SK-N-SH (cell line): Measurements from ENCODE around the gene NOD2.

Source experiments
- EP300 ChIP-seq, 2 experiments: IDR thresholded peaks; 2 replicates each; pipeline versions ENCODE4 v1.4.0 to v1.6.1; 2012; ENCODE audit warnings: borderline replicate concordance in 1 of 2, low read depth in 1 of 2, low read length in 1 of 2
- FOXJ3 ChIP-seq: sonication (generic); formaldehyde crosslinking; IDR thresholded peaks from 2 replicates; pipeline ENCODE4 v1.5.1; 2020; ENCODE audit warnings: mild to moderate bottlenecking, missing genetic modification reagents
- GATA2 ChIP-seq: sonication (generic); formaldehyde crosslinking; IDR thresholded peaks from 2 replicates; pipeline ENCODE4 v1.5.0; 2020; ENCODE audit warnings: mild to moderate bottlenecking, missing genetic modification reagents
- RFX5 ChIP-seq: IDR thresholded peaks from 2 replicates; pipeline ENCODE4 v1.6.1; 2012; ENCODE audit warnings: mild to moderate bottlenecking, improper control_type of control experiment, low read length
- SIN3A ChIP-seq: IDR thresholded peaks from 2 replicates; pipeline ENCODE4 v1.6.1; 2012; ENCODE audit warnings: low read depth, mild to moderate bottlenecking, low read length, moderate library complexity, borderline replicate concordance
- SMC3 ChIP-seq: IDR thresholded peaks from 2 replicates; pipeline ENCODE4 v1.6.1; 2012; ENCODE audit warnings: low read depth, low read length, improper control_type of control experiment
- YY1 ChIP-seq: IDR thresholded peaks from 2 replicates; pipeline ENCODE4 v1.4.0; 2012; ENCODE audit warnings: low read depth, mild to moderate bottlenecking
- TF ChIP-seq, protein P1 (sequence below): IDR thresholded peaks from 2 replicates; pipeline ENCODE4 v1.6.1; 2012; ENCODE audit warnings: mild to moderate bottlenecking, low read depth, low read length, moderate library complexity
- TF ChIP-seq, protein P2 (sequence below): fragments of 200-600 bp; sonication (generic); IDR thresholded peaks from 2 replicates; pipeline ENCODE4 v1.6.1; 2017; ENCODE audit warnings: antibody characterized with exemption, mild to moderate bottlenecking, moderate library complexity
- TF ChIP-seq, protein P3 (sequence below): IDR thresholded peaks from 2 replicates; pipeline ENCODE4 v1.4.0; 2012; ENCODE audit warnings: low read depth, borderline replicate concordance
- TF ChIP-seq, protein P4 (sequence below): IDR thresholded peaks from 2 replicates; pipeline ENCODE4 v1.4.0; 2012; ENCODE audit warnings: low read depth
- TF ChIP-seq, protein P5 (sequence below): fragments of 150-350 bp; IDR thresholded peaks from 2 replicates; pipeline ENCODE4 v1.6.1; 2016; ENCODE audit warnings: mild to moderate bottlenecking, low read depth, low read length

DNA sequence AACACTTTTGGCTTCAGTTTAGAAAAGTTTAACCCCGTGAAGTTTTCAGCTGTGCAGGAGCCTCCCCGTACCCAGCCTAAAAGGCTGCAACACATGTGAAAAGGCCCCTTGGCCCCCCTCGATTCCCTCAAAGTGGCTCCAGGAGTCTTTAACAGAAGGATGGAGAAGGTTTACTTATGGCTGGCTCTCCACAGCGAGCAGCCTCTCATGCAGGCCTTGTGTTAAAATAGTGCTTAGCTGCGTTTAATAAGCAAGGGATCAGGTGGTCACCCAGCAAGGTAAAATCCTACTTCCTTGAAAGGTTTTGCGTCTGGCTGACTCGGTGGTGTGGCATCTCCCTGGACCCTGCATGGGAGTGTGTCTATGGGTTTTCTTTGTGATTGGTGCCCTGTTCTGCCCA lies 40.1 kb downstream of the NOD2 start:
- no peak for TF ChIP-seq EP300 (IDR thresholded peaks at IDR 0.05; ENCODE audit: borderline replicate concordance in 1 of 2, low read depth in 1 of 2, low read length in 1 of 2)
- TF ChIP-seq SIN3A = no peak
- TF ChIP-seq, protein P1, sequence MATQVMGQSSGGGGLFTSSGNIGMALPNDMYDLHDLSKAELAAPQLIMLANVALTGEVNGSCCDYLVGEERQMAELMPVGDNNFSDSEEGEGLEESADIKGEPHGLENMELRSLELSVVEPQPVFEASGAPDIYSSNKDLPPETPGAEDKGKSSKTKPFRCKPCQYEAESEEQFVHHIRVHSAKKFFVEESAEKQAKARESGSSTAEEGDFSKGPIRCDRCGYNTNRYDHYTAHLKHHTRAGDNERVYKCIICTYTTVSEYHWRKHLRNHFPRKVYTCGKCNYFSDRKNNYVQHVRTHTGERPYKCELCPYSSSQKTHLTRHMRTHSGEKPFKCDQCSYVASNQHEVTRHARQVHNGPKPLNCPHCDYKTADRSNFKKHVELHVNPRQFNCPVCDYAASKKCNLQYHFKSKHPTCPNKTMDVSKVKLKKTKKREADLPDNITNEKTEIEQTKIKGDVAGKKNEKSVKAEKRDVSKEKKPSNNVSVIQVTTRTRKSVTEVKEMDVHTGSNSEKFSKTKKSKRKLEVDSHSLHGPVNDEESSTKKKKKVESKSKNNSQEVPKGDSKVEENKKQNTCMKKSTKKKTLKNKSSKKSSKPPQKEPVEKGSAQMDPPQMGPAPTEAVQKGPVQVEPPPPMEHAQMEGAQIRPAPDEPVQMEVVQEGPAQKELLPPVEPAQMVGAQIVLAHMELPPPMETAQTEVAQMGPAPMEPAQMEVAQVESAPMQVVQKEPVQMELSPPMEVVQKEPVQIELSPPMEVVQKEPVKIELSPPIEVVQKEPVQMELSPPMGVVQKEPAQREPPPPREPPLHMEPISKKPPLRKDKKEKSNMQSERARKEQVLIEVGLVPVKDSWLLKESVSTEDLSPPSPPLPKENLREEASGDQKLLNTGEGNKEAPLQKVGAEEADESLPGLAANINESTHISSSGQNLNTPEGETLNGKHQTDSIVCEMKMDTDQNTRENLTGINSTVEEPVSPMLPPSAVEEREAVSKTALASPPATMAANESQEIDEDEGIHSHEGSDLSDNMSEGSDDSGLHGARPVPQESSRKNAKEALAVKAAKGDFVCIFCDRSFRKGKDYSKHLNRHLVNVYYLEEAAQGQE = no peak
- TF ChIP-seq, protein P2, sequence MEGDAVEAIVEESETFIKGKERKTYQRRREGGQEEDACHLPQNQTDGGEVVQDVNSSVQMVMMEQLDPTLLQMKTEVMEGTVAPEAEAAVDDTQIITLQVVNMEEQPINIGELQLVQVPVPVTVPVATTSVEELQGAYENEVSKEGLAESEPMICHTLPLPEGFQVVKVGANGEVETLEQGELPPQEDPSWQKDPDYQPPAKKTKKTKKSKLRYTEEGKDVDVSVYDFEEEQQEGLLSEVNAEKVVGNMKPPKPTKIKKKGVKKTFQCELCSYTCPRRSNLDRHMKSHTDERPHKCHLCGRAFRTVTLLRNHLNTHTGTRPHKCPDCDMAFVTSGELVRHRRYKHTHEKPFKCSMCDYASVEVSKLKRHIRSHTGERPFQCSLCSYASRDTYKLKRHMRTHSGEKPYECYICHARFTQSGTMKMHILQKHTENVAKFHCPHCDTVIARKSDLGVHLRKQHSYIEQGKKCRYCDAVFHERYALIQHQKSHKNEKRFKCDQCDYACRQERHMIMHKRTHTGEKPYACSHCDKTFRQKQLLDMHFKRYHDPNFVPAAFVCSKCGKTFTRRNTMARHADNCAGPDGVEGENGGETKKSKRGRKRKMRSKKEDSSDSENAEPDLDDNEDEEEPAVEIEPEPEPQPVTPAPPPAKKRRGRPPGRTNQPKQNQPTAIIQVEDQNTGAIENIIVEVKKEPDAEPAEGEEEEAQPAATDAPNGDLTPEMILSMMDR = no peak
- TF ChIP-seq SMC3 = no peak
- TF ChIP-seq FOXJ3 (CRISPR knock-in tag) = no peak
- TF ChIP-seq, protein P3, sequence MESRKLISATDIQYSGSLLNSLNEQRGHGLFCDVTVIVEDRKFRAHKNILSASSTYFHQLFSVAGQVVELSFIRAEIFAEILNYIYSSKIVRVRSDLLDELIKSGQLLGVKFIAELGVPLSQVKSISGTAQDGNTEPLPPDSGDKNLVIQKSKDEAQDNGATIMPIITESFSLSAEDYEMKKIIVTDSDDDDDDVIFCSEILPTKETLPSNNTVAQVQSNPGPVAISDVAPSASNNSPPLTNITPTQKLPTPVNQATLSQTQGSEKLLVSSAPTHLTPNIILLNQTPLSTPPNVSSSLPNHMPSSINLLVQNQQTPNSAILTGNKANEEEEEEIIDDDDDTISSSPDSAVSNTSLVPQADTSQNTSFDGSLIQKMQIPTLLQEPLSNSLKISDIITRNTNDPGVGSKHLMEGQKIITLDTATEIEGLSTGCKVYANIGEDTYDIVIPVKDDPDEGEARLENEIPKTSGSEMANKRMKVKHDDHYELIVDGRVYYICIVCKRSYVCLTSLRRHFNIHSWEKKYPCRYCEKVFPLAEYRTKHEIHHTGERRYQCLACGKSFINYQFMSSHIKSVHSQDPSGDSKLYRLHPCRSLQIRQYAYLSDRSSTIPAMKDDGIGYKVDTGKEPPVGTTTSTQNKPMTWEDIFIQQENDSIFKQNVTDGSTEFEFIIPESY = no peak
- no peak for TF ChIP-seq GATA2 (CRISPR knock-in tag)
- TF ChIP-seq, protein P4, sequence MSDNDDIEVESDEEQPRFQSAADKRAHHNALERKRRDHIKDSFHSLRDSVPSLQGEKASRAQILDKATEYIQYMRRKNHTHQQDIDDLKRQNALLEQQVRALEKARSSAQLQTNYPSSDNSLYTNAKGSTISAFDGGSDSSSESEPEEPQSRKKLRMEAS = no peak
- TF ChIP-seq YY1 = no peak
- TF ChIP-seq, protein P5, sequence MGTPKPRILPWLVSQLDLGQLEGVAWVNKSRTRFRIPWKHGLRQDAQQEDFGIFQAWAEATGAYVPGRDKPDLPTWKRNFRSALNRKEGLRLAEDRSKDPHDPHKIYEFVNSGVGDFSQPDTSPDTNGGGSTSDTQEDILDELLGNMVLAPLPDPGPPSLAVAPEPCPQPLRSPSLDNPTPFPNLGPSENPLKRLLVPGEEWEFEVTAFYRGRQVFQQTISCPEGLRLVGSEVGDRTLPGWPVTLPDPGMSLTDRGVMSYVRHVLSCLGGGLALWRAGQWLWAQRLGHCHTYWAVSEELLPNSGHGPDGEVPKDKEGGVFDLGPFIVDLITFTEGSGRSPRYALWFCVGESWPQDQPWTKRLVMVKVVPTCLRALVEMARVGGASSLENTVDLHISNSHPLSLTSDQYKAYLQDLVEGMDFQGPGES = no peak
- TF ChIP-seq RFX5 = no peak
